ENCODE results near the gene URB2. TPM values are rescaled to one million over a fixed set of nuclear protein-coding genes. Genes with fewer than 3 reads are reported as not detected.
"Not testable (repeated sequence)": the region's sequence is repeated elsewhere in the genome, so short reads cannot be mapped to it uniquely, and the experiment has no call there.

The URB2 gene
- total RNA-seq, 1 donor from 2014 or later: 5.5 TPM

DNA sequence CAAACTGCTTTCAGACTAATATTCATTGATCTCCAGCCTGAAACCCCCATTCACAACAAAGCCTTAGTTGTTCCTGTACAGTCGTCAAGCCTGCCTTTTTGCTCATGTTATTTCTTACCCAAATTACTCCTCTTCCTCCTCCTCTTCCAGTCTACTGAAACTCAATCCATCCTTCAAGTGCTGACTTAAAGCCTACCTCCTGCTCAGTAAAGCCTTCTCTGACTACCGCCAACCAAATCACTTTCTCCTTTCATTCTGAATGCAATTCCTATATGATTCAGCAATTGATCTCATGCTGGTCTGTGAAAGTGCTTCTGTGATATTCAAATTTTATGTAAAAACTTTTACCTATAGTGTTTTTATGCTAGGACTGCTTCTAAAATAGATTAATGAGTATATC lies 18.7 kb upstream of the URB2 start:
- DNase-seq (ENCODE audit: low spot score): no peak
- intact Hi-C loops (cut with DNase I): no loop called here

GRCh38 chr1:229608590-229608989 lies 17.5 kb upstream of the URB2 start:
- intact Hi-C loops (cut with DNase I): no loop called here
- no peak for DNase-seq (ENCODE audit: low spot score)

DNA sequence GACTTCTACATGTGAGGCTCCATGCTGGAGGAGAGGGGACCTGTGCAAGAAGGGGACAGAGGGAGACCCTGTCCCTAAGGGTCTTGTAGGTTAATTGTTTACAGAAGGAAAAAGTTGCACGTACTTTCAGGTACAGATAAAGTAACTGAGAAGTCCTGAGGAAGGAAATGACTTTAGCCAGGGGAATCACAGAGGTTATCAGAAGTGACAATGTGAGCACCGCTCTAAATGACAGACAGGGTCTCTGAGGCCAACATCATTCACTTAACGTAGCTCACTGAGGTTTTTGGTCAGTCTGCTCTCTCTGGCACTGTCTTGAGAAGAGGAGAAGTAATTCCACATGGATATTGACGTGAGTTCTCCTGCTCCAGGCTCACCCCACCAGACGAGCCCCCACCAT lies 12.1 kb upstream of the URB2 start:
- no peak for DNase-seq (ENCODE audit: low spot score)
- intact Hi-C loops (cut with DNase I): no loop called here

DNA sequence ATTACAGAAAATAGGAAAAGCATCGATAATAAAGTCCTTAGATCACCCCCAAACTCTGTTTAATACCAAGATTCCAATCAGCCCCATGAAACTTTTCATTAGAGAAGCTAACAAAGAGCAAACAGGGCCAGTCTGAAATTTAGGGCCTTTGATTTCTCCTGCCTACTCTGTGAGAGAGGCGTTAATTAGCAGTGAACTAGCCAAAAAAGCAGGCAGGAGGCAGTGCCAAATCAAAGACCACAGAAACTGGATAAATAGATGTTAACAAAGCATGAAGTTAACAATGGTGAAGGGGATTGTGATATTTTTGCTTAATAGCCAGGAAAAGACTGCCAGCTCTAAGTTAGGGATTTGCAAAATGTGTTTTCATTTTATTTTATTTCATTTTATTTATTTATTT lies 11.3 kb upstream of the URB2 start:
- no peak for DNase-seq (ENCODE audit: low spot score)
- intact Hi-C loops (cut with DNase I): no loop called here

GRCh38 chr1:229617351-229618100 lies 8.5 kb upstream of the URB2 start:
- DNase-seq (ENCODE audit: low spot score): no peak
- intact Hi-C loops (cut with DNase I): no loop called here

- intact Hi-C loops (cut with DNase I): no loop called here
- no peak for DNase-seq (ENCODE audit: low spot score)
Measured at GRCh38 chr1:229619002-229619401, 7.0 kb upstream of the URB2 start.

DNA sequence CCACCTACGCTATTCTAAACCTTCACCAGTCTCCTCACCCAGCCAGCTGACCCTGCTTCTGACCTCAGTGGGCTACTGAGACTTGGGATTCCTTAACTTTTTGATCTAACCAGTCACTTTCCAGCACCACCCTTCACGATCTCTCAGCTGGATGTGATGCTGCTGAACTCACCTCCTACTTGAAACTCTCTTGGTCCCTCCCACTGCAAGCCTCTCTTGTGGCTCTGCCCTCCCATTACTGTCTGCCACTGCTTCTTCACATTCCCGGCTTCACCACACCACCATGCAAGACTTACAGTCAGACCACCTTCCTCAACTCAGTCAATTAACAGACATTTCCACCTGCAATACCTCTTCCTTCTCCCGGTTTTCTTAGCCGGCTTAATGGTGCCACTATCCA lies 6.4 kb upstream of the URB2 start:
- DNase-seq (ENCODE audit: low spot score): no peak
- intact Hi-C loops (cut with DNase I): no loop called here

DNA sequence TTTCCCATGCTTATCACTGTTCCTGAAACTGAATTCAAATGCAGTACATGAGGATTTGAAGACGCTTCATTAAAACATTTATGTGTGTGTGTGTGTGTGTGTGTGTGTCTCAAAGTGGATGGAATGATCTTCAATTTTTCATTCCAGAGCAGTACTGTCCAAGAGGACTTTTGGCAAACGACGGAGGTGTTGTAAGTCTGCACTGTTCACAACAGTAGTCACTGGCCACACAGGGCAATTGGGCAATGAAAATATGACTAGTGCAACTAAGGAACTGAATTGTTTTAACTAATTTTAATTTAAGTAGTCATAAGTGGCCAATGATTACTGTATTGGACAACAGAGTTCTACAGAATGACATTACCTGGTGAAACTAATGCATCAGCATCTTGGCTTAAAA lies 5.2 kb upstream of the URB2 start:
- intact Hi-C loops (cut with DNase I): no loop called here
- DNase-seq (ENCODE audit: low spot score): no peak

- intact Hi-C loops (cut with DNase I): no loop called here
- DNase-seq (ENCODE audit: low spot score): no peak
Measured at GRCh38 chr1:229621663-229622062, 4.4 kb upstream of the URB2 start.

GRCh38 chr1:229622641-229623120 lies 3.4 kb upstream of the URB2 start:
- DNase-seq (ENCODE audit: low spot score); intact Hi-C loops (cut with DNase I): not testable (repeated sequence)

GRCh38 chr1:229623225-229623624 lies 2.8 kb upstream of the URB2 start:
- intact Hi-C loops (cut with DNase I): no loop called here

GRCh38 chr1:229623838-229624237 lies 2.2 kb upstream of the URB2 start:
- intact Hi-C loops (cut with DNase I): no loop called here

More at GRCh38 chr1:229623225-229623624, 2.8 kb upstream of the URB2 start:
- no peak for DNase-seq (ENCODE audit: low spot score)

DNA sequence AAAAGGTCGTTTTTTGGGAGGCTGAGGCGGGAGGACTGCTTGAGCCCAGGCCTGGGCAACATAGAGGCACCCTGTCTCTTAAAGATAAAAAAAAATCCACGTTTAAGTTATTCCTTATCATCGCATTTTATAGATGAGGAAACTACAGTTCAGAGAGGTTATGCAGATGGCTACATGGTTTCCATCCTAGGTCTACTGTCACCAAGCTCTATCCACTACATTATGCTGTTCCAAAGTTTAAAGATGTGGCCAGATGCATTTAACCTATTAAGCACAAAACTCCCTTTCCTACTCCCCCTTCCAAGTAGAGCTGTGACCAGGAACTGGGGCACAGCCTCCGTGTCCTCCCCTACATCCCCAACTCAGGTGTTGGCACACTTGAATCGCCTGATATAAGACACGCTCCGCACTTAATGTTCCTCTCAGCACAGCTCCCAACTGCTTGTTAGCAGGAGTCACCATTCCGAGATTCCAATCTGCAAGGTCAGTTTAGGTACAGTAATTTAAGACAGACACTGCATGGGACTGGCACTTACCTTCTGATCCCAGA lies 1.5 kb upstream of the URB2 start:
- no peak for DNase-seq (ENCODE audit: low spot score)
- intact Hi-C loops (cut with DNase I): no loop called here

More at GRCh38 chr1:229623838-229624237, 2.2 kb upstream of the URB2 start:
- DNase-seq (ENCODE audit: low spot score): no peak

DNA sequence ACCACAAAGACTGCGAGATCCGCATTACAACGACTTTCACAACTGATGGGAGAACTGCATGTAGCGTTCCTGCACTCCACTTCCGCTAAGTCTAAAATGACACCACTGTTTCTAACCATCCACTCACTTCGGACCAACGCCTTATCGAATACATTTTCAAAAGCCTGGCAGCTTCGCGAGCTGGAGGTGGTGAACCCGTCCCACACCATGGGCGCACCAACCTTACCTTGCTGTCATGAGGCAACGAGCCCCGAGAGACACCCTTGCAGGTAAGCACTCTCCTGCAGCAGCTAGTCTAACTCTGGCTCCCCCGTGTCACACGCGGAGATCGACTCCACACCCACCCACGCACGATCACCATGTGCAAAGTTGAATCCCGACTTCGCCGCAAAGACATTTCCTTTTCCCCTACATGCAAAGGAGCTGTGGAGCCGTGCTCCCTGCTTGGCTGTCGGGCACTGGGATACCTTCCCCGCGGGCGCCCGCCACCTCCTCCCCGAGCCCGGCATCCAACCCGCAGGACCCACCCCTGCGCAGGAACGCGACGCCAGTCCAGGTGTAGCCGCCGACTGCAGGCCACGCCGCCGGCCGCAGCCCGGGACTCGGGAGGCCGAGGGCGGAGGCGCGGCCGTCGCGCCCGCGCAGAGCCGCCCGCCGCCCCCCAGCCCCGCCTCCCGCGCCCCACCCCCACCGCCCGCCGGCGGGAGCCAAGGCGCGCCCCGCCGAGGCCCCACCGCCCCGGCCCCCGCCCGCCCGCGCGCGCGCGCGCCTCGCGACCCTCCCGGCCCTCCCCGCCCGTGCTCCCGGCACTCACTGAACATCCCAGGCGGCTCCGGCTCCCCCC lies 754 bp upstream of the URB2 start:
- intact Hi-C loops (cut with DNase I): no loop called here
- DNase-seq (ENCODE audit: low spot score): no peak

GRCh38 chr1:229627003-229627402 lies 956 bp downstream of the URB2 start:
- DNase-seq (ENCODE audit: low spot score): no peak
- intact Hi-C loops (cut with DNase I): no loop called here

GRCh38 chr1:229629261-229629660 lies 3.2 kb downstream of the URB2 start:
- no peak for DNase-seq (ENCODE audit: low spot score)
- intact Hi-C loops (cut with DNase I): no loop called here

- no peak for DNase-seq (ENCODE audit: low spot score)
- intact Hi-C loops (cut with DNase I): no loop called here
Measured at GRCh38 chr1:229631148-229631547, 5.1 kb downstream of the URB2 start.

GRCh38 chr1:229631966-229632365 lies 5.9 kb downstream of the URB2 start:
- DNase-seq (ENCODE audit: low spot score): no peak
- intact Hi-C loops (cut with DNase I): no loop called here

DNA sequence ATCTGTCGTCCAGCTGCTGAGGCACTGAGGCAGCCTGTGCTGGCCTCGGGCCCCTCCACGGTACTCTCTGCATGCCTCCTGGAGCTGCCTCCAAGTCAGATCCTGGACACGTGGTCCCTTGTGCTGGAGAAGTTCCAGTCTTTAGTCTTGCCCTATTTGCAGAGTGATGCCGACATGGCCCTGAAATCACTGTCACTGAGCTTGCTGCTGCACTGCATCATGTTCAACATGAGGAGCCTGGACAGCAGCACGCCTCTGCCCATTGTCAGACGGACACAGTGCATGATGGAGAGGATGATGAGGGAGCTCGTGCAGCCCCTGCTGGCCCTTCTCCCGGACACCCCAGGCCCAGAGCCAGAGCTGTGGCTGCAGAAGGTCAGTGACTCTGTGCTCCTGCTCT lies 10.0 kb downstream of the URB2 start:
- no peak for DNase-seq (ENCODE audit: low spot score)
- intact Hi-C loops (cut with DNase I): no loop called here

DNA sequence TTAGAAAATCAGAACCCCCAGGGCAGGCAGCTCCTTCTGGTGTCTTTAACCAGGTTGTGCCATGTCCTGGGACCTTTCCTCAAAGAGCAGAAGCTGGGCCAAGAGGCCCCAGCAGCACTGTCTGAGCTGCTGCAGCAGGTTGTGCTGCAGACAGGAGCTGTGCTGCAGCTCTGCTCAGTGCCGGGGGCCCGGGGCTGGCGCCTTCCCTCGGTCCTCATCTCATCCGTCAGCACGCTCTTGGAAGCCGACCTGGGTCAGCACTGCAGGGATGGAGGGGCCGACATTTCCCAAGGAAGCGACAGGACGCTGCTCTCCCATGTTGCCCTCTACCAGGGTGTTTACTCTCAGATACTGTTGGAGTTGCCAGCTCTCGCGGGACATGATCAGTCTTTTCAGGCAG lies 11.7 kb downstream of the URB2 start:
- no peak for DNase-seq (ENCODE audit: low spot score)
- intact Hi-C loops (cut with DNase I): no loop called here

- intact Hi-C loops (cut with DNase I): no loop called here
- no peak for DNase-seq (ENCODE audit: low spot score)
Measured at GRCh38 chr1:229640455-229640854, 14.4 kb downstream of the URB2 start.

All from cardiac septum (tissue), 1 donor.